Breast epithelium (tissue), 3 donors: Measurements from ENCODE around the gene ARX.

Experiments
- CTCF ChIP-seq, 3 donors: fragments of 450-650 bp; IDR thresholded peaks; one replicate each; pipeline ENCODE4 v1.5.1; 2016 to 2017; ENCODE audit warnings: antibody characterized with exemption in 3 of 3, mild to moderate bottlenecking in 3 of 3, moderate library complexity in 3 of 3
- POLR2A ChIP-seq: fragments of 450-650 bp; IDR thresholded peaks from one replicate; pipeline ENCODE4 v1.6.1; 2016; ENCODE audit warnings: antibody characterized with exemption, mild to moderate bottlenecking, moderate library complexity
- POLR2AphosphoS5 ChIP-seq, 3 donors: sonication (generic); formaldehyde crosslinking; IDR thresholded peaks; one replicate each; pipeline ENCODE4 v1.6.1; 2017; ENCODE audit warnings: antibody characterized with exemption in 3 of 3

GRCh38 chrX:24961809-24962208 lies 54.0 kb downstream of the ARX start:
- TF ChIP-seq CTCF (IDR thresholded peaks at IDR 0.05) (no peak), POLR2A (no peak), POLR2AphosphoS5 (IDR thresholded peaks at IDR 0.05) (no peak)
